Neural cell (in vitro differentiated cells): ENCODE measurements around the gene LRRC3. TPM values are rescaled to one million over a fixed set of nuclear protein-coding genes. Genes with fewer than 3 reads are reported as not detected.

Experiments
- H2AFZ ChIP-seq: fragments of 200-600, 300-800 bp; sonication (generic), shearing (Covaris generic); 2 replicates; pipeline ENCODE4 v1.6.0; 2014; ENCODE audit warnings: low read depth, mild to moderate bottlenecking, antibody characterized with exemption, low read length, moderate library complexity
- H3F3A ChIP-seq: fragments of 200-600 bp; shearing (Covaris generic); 2 replicates; pipeline ENCODE4 v1.6.1; 2016; ENCODE audit warnings: mild to moderate bottlenecking, moderate library complexity, mixed read lengths, antibody characterized with exemption, low read length; ENCODE audit not compliant: insufficient read depth, poor library complexity, severe bottlenecking
- H3K27ac ChIP-seq: fragments of 200-600, 300-800 bp; sonication (generic), shearing (Covaris generic); 2 replicates; pipeline ENCODE4 v1.5.1; 2014; ENCODE audit warnings: mild to moderate bottlenecking, low read length, moderate library complexity
- H3K27me3 ChIP-seq: fragments of 300-800, 200-600 bp; sonication (generic), shearing (Covaris generic); 2 replicates; pipeline ENCODE4 v1.6.0; 2014; ENCODE audit warnings: mild to moderate bottlenecking, low read depth, low read length, moderate library complexity; ENCODE audit not compliant: insufficient read depth
- H3K36me3 ChIP-seq: fragments of 300-800, 200-600 bp; sonication (generic), shearing (Covaris generic); 2 replicates; pipeline ENCODE4 v1.5.1; 2014; ENCODE audit warnings: mild to moderate bottlenecking, antibody characterized with exemption, low read length, moderate library complexity; ENCODE audit not compliant: insufficient read depth
- H3K4me2 ChIP-seq: fragments of 300-800, 200-600 bp; sonication (generic), shearing (Covaris generic); 2 replicates; pipeline ENCODE4 v1.6.0; 2014; ENCODE audit warnings: mild to moderate bottlenecking, low read length
- H3K4me3 ChIP-seq: fragments of 300-800, 200-600 bp; sonication (generic), shearing (Covaris generic); 2 replicates; pipeline ENCODE4 v1.5.1; 2014; ENCODE audit warnings: mild to moderate bottlenecking, low read length, moderate library complexity
- H3K79me2 ChIP-seq: fragments of 200-600 bp; shearing (Covaris generic); replicated peaks from 2 replicates; pipeline ENCODE4 v1.6.0; 2014; ENCODE audit warnings: mild to moderate bottlenecking, low read length, moderate library complexity; ENCODE audit not compliant: insufficient read depth
- H3K9ac ChIP-seq: fragments of 300-800, 200-600 bp; sonication (generic), shearing (Covaris generic); 2 replicates; pipeline ENCODE4 v1.6.1; 2016; ENCODE audit warnings: mild to moderate bottlenecking, low read length, mixed read lengths
- H3K9me2 ChIP-seq: fragments of 200-600 bp; shearing (Covaris generic); 2 replicates; pipeline ENCODE4 v1.6.1; 2016; ENCODE audit warnings: mild to moderate bottlenecking, low read length, mixed read lengths; ENCODE audit not compliant: insufficient read depth
- H3K9me3 ChIP-seq: fragments of 200-600, 300-800 bp; sonication (generic), shearing (Covaris generic); 2 replicates; pipeline ENCODE4 v1.6.1; 2016; ENCODE audit warnings: mild to moderate bottlenecking, mixed run types, low read length, moderate library complexity, mixed read lengths
- H4K20me1 ChIP-seq: fragments of 200-600 bp; shearing (Covaris generic); 2 replicates; pipeline ENCODE4 v1.6.1; 2016; ENCODE audit warnings: mild to moderate bottlenecking, mixed run types; ENCODE audit not compliant: insufficient read depth
- CTCF ChIP-seq: fragments of 450-650 bp; IDR thresholded peaks from 2 replicates; pipeline ENCODE4 v1.5.1; 2014; ENCODE audit warnings: antibody characterized with exemption, mild to moderate bottlenecking, moderate library complexity; ENCODE audit not compliant: poor library complexity, severe bottlenecking
- EP300 ChIP-seq: fragments of 450-650 bp; conservative IDR thresholded peaks from 2 replicates; pipeline ENCODE4 v1.6.1; 2014; ENCODE audit warnings: antibody characterized with exemption, mild to moderate bottlenecking, moderate library complexity; ENCODE audit not compliant: poor library complexity, severe bottlenecking
- EZH2 ChIP-seq: fragments of 200-600, 300-800 bp; shearing (Covaris generic), sonication (generic); IDR thresholded peaks from 2 replicates; pipeline ENCODE4 v1.6.1; 2014; ENCODE audit warnings: antibody characterized with exemption, low read length, borderline replicate concordance, mild to moderate bottlenecking; ENCODE audit not compliant: insufficient read depth, poor library complexity, severe bottlenecking
- MXI1 ChIP-seq: fragments of 450-650 bp; conservative IDR thresholded peaks from 2 replicates; pipeline ENCODE4 v1.6.1; 2014; ENCODE audit warnings: antibody characterized with exemption, mild to moderate bottlenecking; ENCODE audit not compliant: poor library complexity, severe bottlenecking
- POLR2AphosphoS5 ChIP-seq: IDR thresholded peaks from 2 replicates; pipeline ENCODE4 v1.6.1; 2012
- RAD21 ChIP-seq: fragments of 450-650 bp; conservative IDR thresholded peaks from 2 replicates; pipeline ENCODE4 v1.6.1; 2014; ENCODE audit warnings: antibody characterized with exemption, mild to moderate bottlenecking, moderate library complexity
- REST ChIP-seq: IDR thresholded peaks from 2 replicates; pipeline ENCODE4 v1.6.1; 2012; ENCODE audit warnings: borderline replicate concordance
- SMC3 ChIP-seq: fragments of 450-650 bp; conservative IDR thresholded peaks from 2 replicates; pipeline ENCODE4 v1.6.1; 2014; ENCODE audit warnings: antibody characterized with exemption, mild to moderate bottlenecking, moderate library complexity; ENCODE audit not compliant: poor library complexity
- TAF1 ChIP-seq: IDR thresholded peaks from 2 replicates; pipeline ENCODE4 v1.6.1; 2012; ENCODE audit warnings: low read depth
- polyA plus RNA-seq: library from polyadenylated mRNA; depleted of rRNA; stranded (reverse); fragments of >200 nt; gene quantifications from 2 replicates; pipeline ENCODE4 v1.2.3, GENCODE V29; 2014

Gene LRRC3
- polyA plus RNA-seq, 1 donor from 2014 or later, result 3.8 TPM

GRCh38 chr21:44473915-44474555 is 18.7 kb downstream of the LRRC3 start:
- no peak overlapping the region for H2AFZ ChIP-seq
- no peaks in the 10 kb centered on the region for H4K20me1 ChIP-seq
- no peak overlapping the region for H3K9ac ChIP-seq
- H3K4me3 ChIP-seq, result no peak overlapping the region
- H3F3A ChIP-seq, result no peaks in the 10 kb centered on the region
- H3K27ac ChIP-seq, result no peak overlapping the region
- H3K79me2 ChIP-seq, result no peaks in the 10 kb centered on the region
- H3K27me3 ChIP-seq, result no peaks in the 10 kb centered on the region
- no peaks in the 10 kb centered on the region for H3K36me3 ChIP-seq
- TF ChIP-seq CTCF (no peak), RAD21 (no peak), MXI1 (no peak), SMC3 (no peak), EZH2 (no peak)
- no peaks in the 10 kb centered on the region for H3K9me2 ChIP-seq
- H3K9me3 ChIP-seq, result no peaks in the 10 kb centered on the region
- no peak overlapping the region for H3K4me2 ChIP-seq

GRCh38 chr21:44475266-44475845 is 20.0 kb downstream of the LRRC3 start:
- H3K79me2 ChIP-seq, result no peaks in the 10 kb centered on the region
- H3F3A ChIP-seq, result no peaks in the 10 kb centered on the region
- no peaks in the 10 kb centered on the region for H3K9me2 ChIP-seq
- no peaks in the 10 kb centered on the region for H3K27me3 ChIP-seq
- no peak overlapping the region for H3K27ac ChIP-seq
- no peaks in the 10 kb centered on the region for H3K9me3 ChIP-seq
- no peaks in the 10 kb centered on the region for H3K36me3 ChIP-seq
- no peaks in the 10 kb centered on the region for H4K20me1 ChIP-seq
- H3K4me3 ChIP-seq, result no peak overlapping the region
- no peak for TF ChIP-seq SMC3
- no peak for TF ChIP-seq POLR2AphosphoS5
- no peak for TF ChIP-seq REST
- H3K4me2 ChIP-seq, result no peak overlapping the region
- no peak overlapping the region for H3K9ac ChIP-seq
- no peak overlapping the region for H2AFZ ChIP-seq

- H3K9me2 ChIP-seq, result no peaks in the 10 kb centered on the region
- TF ChIP-seq REST, result no peak
- TF ChIP-seq TAF1, result no peak
- TF ChIP-seq EZH2, result no peak
- no peak for TF ChIP-seq EP300
- TF ChIP-seq CTCF, result no peak
- TF ChIP-seq MXI1, result no peak
- no peaks in the 10 kb centered on the region for H4K20me1 ChIP-seq
- H3K9ac ChIP-seq, result no peak overlapping the region
- no peaks in the 10 kb centered on the region for H3K36me3 ChIP-seq
- no peaks in the 10 kb centered on the region for H3K9me3 ChIP-seq
- H3K79me2 ChIP-seq, result no peaks in the 10 kb centered on the region
- no peak overlapping the region for H3K27ac ChIP-seq
- H2AFZ ChIP-seq, result no peak overlapping the region
- no peak overlapping the region for H3K4me2 ChIP-seq
- no peak overlapping the region for H3K4me3 ChIP-seq
- no peaks in the 10 kb centered on the region for H3F3A ChIP-seq
- no peaks in the 10 kb centered on the region for H3K27me3 ChIP-seq
Measured at GRCh38 chr21:44477131-44477530, 21.8 kb downstream of the LRRC3 start.
